AG04450 (cell line): Measurements from ENCODE around the gene RASA2. TPM values are rescaled to one million over a fixed set of nuclear protein-coding genes. Genes with fewer than 3 reads are reported as not detected.

Experiments
- CTCF ChIA-PET: fragments of 300-600, 350-600 bp; formaldehyde crosslinking; extraction: SDS; loops from one replicate; lab custom pipeline; 2022; ENCODE audit warnings: antibody characterized with exemption, inconsistent platforms; lab: Charles Lee
- POLR2A ChIA-PET: fragments of 350-600 bp; formaldehyde crosslinking; extraction: SDS; loops from one replicate; lab custom pipeline; 2021; ENCODE audit warnings: antibody characterized with exemption, inconsistent platforms; lab: Yijun Ruan, JAX
- DNase-seq: peaks from one replicate; pipeline ENCODE4 v3.0.0-alpha.2; 2011; ENCODE audit warnings: low read depth, low spot score
- H3K27ac ChIP-seq: one replicate; pipeline ENCODE4 v1.5.1; 2012; ENCODE audit warnings: low read depth, low read length, control low read depth
- H3K27me3 ChIP-seq: one replicate; pipeline ENCODE4 v1.6.0; 2012; ENCODE audit warnings: low read length; ENCODE audit not compliant: control insufficient read depth, insufficient read depth
- H3K4me3 ChIP-seq: 2 replicates; pipeline ENCODE4 v1.5.1; 2011; ENCODE audit warnings: mild to moderate bottlenecking, low read depth, low read length, control low read depth
- H3K9me3 ChIP-seq: 2 replicates; pipeline ENCODE4 v1.5.1; 2012; ENCODE audit warnings: low read length; ENCODE audit not compliant: control insufficient read depth, insufficient read depth
- polyA plus RNA-seq: library from polyadenylated mRNA; depleted of rRNA; stranded (reverse); fragments of >200 nt; gene quantifications from 2 replicates; pipeline ENCODE4 v1.2.3, GENCODE V29; 2011
- TF ChIP-seq, protein P1 (sequence below): IDR thresholded peaks from 2 replicates; pipeline ENCODE4 v1.5.1; 2011; ENCODE audit warnings: low read depth, low read length, control low read depth, inconsistent platforms

The RASA2 gene
- polyA plus RNA-seq, 1 experiment = 11.6 TPM

DNA sequence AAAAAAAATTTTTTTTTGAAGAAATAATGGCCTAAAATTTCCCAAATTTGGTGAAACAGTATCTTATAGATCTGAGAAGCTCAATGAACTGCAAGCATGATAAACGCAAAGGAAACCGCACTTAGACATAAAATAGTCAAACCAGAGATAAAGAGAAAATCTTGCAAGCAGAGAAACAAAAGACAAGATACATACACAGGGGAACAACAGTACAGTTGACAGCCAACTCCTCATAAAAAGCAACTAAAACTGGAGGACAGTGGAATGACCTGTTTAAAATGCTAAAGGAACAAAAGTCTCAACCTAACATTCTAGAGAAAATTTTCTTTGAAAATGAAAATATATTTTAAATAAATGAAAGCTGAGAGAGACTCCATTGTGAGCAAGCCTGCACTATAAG is 107.5 kb downstream of the RASA2 start:
- H3K9me3 ChIP-seq = no peaks in the 10 kb centered on the region
- DNase-seq = no peak
- no peak overlapping the region for H3K4me3 ChIP-seq
- CTCF ChIA-PET = interaction anchor here (1.7 kb wide), 1 partner anchor 319 kb away, joined by 4 read pairs; no protein-coding TSS in a partner anchor
- H3K27me3 ChIP-seq = no peaks in the 10 kb centered on the region
- H3K27ac ChIP-seq = no peak overlapping the region
- POLR2A ChIA-PET = no interaction called here
- TF ChIP-seq, protein P1, sequence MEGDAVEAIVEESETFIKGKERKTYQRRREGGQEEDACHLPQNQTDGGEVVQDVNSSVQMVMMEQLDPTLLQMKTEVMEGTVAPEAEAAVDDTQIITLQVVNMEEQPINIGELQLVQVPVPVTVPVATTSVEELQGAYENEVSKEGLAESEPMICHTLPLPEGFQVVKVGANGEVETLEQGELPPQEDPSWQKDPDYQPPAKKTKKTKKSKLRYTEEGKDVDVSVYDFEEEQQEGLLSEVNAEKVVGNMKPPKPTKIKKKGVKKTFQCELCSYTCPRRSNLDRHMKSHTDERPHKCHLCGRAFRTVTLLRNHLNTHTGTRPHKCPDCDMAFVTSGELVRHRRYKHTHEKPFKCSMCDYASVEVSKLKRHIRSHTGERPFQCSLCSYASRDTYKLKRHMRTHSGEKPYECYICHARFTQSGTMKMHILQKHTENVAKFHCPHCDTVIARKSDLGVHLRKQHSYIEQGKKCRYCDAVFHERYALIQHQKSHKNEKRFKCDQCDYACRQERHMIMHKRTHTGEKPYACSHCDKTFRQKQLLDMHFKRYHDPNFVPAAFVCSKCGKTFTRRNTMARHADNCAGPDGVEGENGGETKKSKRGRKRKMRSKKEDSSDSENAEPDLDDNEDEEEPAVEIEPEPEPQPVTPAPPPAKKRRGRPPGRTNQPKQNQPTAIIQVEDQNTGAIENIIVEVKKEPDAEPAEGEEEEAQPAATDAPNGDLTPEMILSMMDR = no peak

- ChIA-PET CTCF (no interaction called here), POLR2A (no interaction called here)
- TF ChIP-seq, protein P1 = no peak
- Histone ChIP-seq H3K9me3 (peaks cover 3% of the 10 kb centered on the region; the same call in 1 of the 2 replicates), H3K27ac (no peak overlapping the region), H3K27me3 (no peaks in the 10 kb centered on the region), H3K4me3 (no peak overlapping the region)
- DNase-seq = no peak
These were observed 111.1 kb downstream of the RASA2 start for GRCh38 chr3:141597931-141598330.

- ChIA-PET CTCF (no interaction called here), POLR2A (no interaction called here)
- Histone ChIP-seq H3K9me3 (peaks cover 3% of the 10 kb centered on the region; the same call in 1 of the 2 replicates), H3K27ac (no peak overlapping the region), H3K27me3 (no peaks in the 10 kb centered on the region), H3K4me3 (no peak overlapping the region)
- DNase-seq = no peak
- TF ChIP-seq, protein P1 = no peak
These were observed 113.5 kb downstream of the RASA2 start for GRCh38 chr3:141600331-141600730.

DNA sequence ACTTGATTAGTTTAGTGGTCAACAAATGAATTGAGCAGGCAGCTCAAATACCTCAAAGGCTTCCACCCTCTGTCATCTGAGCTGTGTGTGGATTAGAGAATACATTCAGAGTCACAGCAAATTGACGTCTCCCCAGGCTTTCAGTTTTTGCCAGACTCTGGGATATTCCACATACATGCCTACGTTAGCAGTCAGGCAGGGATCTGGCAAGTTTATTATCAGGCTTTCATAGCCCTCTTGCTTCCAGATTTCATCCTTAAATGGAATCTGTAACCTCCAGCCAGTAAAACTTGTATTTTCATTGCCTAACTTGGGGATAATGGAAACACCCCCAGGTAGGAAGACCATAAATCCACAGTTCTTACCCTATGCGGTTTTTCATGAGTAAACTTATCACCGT is 115.9 kb downstream of the RASA2 start:
- no peaks in the 10 kb centered on the region for H3K27me3 ChIP-seq
- no peak overlapping the region for H3K4me3 ChIP-seq
- POLR2A ChIA-PET = no interaction called here
- no peak overlapping the region for H3K27ac ChIP-seq
- DNase-seq = no peak
- CTCF ChIA-PET = no interaction called here
- TF ChIP-seq, protein P1 = no peak
- H3K9me3 ChIP-seq = peaks cover 3% of the 10 kb centered on the region; the same call in 1 of the 2 replicates

DNA sequence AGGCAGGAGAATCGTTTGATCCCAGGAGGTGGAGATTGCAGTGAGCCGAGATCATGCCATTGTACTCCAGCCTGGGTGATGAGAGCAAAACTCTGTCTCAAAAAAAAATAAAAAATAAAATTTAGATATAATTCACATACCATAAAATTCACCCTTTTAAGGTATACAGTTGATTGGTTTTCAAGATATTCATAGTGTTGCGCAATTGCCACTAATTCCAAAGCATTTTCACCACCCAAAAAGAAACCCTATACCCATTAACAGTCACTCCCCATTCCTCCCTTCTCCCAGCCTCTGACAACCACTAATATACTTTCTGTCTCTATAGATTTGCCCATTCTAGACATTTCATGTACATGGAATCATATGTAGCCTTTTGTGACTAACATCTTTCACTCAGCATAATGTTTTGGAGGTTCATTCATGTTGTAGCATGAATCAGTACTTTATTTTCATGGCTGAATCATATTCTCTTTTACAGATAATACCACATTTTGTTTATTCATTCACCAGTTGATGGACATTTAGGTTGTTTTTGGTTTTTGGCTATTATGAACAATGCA is 116.7 kb downstream of the RASA2 start:
- TF ChIP-seq, protein P1 = no peak
- no peak overlapping the region for H3K4me3 ChIP-seq
- no peaks in the 10 kb centered on the region for H3K27me3 ChIP-seq
- CTCF ChIA-PET = no interaction called here
- no peak overlapping the region for H3K27ac ChIP-seq
- peaks cover 3% of the 10 kb centered on the region; the same call in 1 of the 2 replicates for H3K9me3 ChIP-seq
- no peak for DNase-seq
- POLR2A ChIA-PET = no interaction called here
